Lower leg skin (tissue), 3 donors: ENCODE results near the gene SYMPK.

Experiments
- CTCF ChIP-seq, 3 donors: fragments of 450-650 bp; IDR thresholded peaks; one replicate each; pipeline ENCODE4 v1.5.1; 2016; ENCODE audit warnings: antibody characterized with exemption in 3 of 3, mild to moderate bottlenecking in 3 of 3, moderate library complexity in 2 of 3
- POLR2A ChIP-seq, 2 donors: fragments of 450-650 bp; IDR thresholded peaks; one replicate each; pipeline ENCODE4 v1.6.1; 2016 to 2017; ENCODE audit warnings: antibody characterized with exemption in 2 of 2, mild to moderate bottlenecking in 1 of 2, moderate library complexity in 1 of 2

GRCh38 chr19:45879971-45880370 is 17.0 kb upstream of the SYMPK start:
- TF ChIP-seq CTCF (IDR thresholded peaks at IDR 0.05) (no peak), POLR2A (IDR thresholded peaks at IDR 0.05) (no peak)
